CD4-positive, alpha-beta T cell (primary cell): ENCODE measurements around the gene CERK. TPM values are rescaled to one million over a fixed set of nuclear protein-coding genes. Genes with fewer than 3 reads are reported as not detected.
"Not testable (repeated sequence)": the region's sequence is repeated elsewhere in the genome, so short reads cannot be mapped to it uniquely, and the experiment has no call there.

ENCODE experiments used
- ATAC-seq: fragments of 200-7000 bp; cut with Tn5 transposase; one replicate; pipeline ENCODE4 v1.10.0; 2022; ENCODE audit warnings: mild to moderate bottlenecking; ENCODE audit not compliant: poor library complexity
- CTCF ChIA-PET: fragments of 350-600 bp; sonication (Branson Sonifier 250); formaldehyde crosslinking; loops from one replicate; lab custom pipeline; 2021; ENCODE audit warnings: antibody characterized with exemption, inconsistent platforms; lab: Charles Lee
- POLR2A ChIA-PET: fragments of 350-600 bp; sonication (Branson Sonifier 250); formaldehyde crosslinking; loops from one replicate; lab custom pipeline; 2021; ENCODE audit warnings: antibody characterized with exemption, inconsistent platforms; lab: Charles Lee
- DNase-seq, 14 experiments: peaks; one replicate each; pipeline ENCODE4 v3.0.0-alpha.2; 2013 to 2020; ENCODE audit warnings: mixed read lengths in 2 of 14
- H3K27ac ChIP-seq, 2 donors: one replicate each; pipeline versions ENCODE4 v1.5.1 to v1.7.0; 2013; ENCODE audit warnings: low read length in 2 of 2, low read depth in 1 of 2, mild to moderate bottlenecking in 1 of 2
- H3K27me3 ChIP-seq, 2 experiments: 1 replicate in 1 of 2; 2 replicates in 1 of 2; pipeline versions ENCODE4 v1.6.1 to v1.7.0; 2013; ENCODE audit warnings: low read length in 2 of 2, control low read depth in 1 of 2, mild to moderate bottlenecking in 1 of 2, moderate library complexity in 1 of 2; ENCODE audit not compliant: insufficient read depth in 2 of 2, control insufficient read depth in 1 of 2
- H3K36me3 ChIP-seq: one replicate; pipeline ENCODE4 v1.6.1; 2013; ENCODE audit warnings: low read length, control low read depth; ENCODE audit not compliant: insufficient read depth
- H3K4me1 ChIP-seq: one replicate; pipeline ENCODE4 v1.6.1; 2013; ENCODE audit warnings: low read length, control low read depth; ENCODE audit not compliant: insufficient read depth
- H3K4me3 ChIP-seq: one replicate; pipeline ENCODE4 v1.5.1; 2013; ENCODE audit warnings: mild to moderate bottlenecking, low read length, moderate library complexity
- H3K9me3 ChIP-seq, 2 experiments: 1 replicate in 1 of 2; 2 replicates in 1 of 2; pipeline versions ENCODE4 v1.6.1 to v1.7.0; 2013; ENCODE audit warnings: low read length in 2 of 2, mild to moderate bottlenecking in 2 of 2, control low read depth in 1 of 2, moderate library complexity in 1 of 2; ENCODE audit not compliant: control insufficient read depth in 1 of 2, insufficient read depth in 1 of 2
- H3K27ac Mint-ChIP-seq: one replicate; pipeline ENCODE4 v1.8.0; 2020; ENCODE audit warnings: mixed read lengths
- H3K27me3 Mint-ChIP-seq: one replicate; pipeline ENCODE4 v1.8.0; 2021; ENCODE audit warnings: mixed read lengths
- H3K36me3 Mint-ChIP-seq: one replicate; pipeline ENCODE4 v1.8.0; 2021; ENCODE audit warnings: low read depth, mixed read lengths
- H3K4me1 Mint-ChIP-seq: one replicate; pipeline ENCODE4 v1.8.0; 2021; ENCODE audit warnings: low read depth, mixed read lengths
- H3K4me3 Mint-ChIP-seq: one replicate; pipeline ENCODE4 v1.8.0; 2020; ENCODE audit warnings: mild to moderate bottlenecking, mixed read lengths
- H3K9me3 Mint-ChIP-seq: one replicate; pipeline ENCODE4 v1.8.0; 2020; ENCODE audit warnings: mixed read lengths
- CTCF ChIP-seq: fragments of 200-600 bp; IDR thresholded peaks from one replicate; pipeline ENCODE4 v1.8.0; 2022; ENCODE audit warnings: antibody characterized with exemption, mild to moderate bottlenecking
- intact Hi-C, 2 experiments: fragments of 100-400 bp; cut with DNase I in 1 of 2; cut with micrococcal nuclease in 1 of 2; formaldehyde crosslinking; loops; one replicate each; pipeline versions ENCODE4 v1.15.1 to v1.9.0; 2023 to 2025; cut with DNase I, micrococcal nuclease
- total RNA-seq, 174 experiments: library from RNA in 2 of 174; stranded (reverse) in 2 of 174; gene quantifications; one replicate each; pipeline ENCODE4 v1.2.3 and lab custom pipeline; 2021 to 2026

CERK gene
- total RNA-seq, 2 experiments from 2014 or later = 84.6 to 88.5 TPM

GRCh38 chr22:46735747-46736608, 2.1 kb downstream of the CERK start:
- CTCF ChIA-PET = interaction anchor here (0.8 to 3.2 kb wide), 3 partner anchors 23 to 68 kb away, joined by 3 to 18 read pairs (median 4); no protein-coding TSS in a partner anchor
- Mint-ChIP-seq H3K9me3 (no peaks in the 10 kb centered on the region), H3K4me3 (peak overlapping the region; percentile 100), H3K36me3 (peaks cover 37% of the 10 kb centered on the region), H3K27ac (peak overlapping the region; percentile 97), H3K4me1 (peaks cover 70% of the 10 kb centered on the region), H3K27me3 (no peaks in the 10 kb centered on the region)
- Histone ChIP-seq H3K27me3 (no peaks in the 10 kb centered on the region), H3K4me1 (peaks cover 76% of the 10 kb centered on the region), H3K9me3 (no peaks in the 10 kb centered on the region), H3K36me3 (peaks cover 16% of the 10 kb centered on the region), H3K4me3 (peak overlapping the region; percentile 83), H3K27ac (peak overlapping the region; percentile 86 to 89)
- peak in 1 of 14 experiments; percentile 33 for DNase-seq
- no peak for ATAC-seq
- POLR2A ChIA-PET = interaction anchor here (0.9 to 3.9 kb wide), 6 partner anchors 13 to 67 kb away, joined by 3 to 27 read pairs (median 10); partner anchors contain the start of gene TBC1D22A
- TF ChIP-seq CTCF = no peak
- intact Hi-C loops = loop anchor here in 1 of 2 experiments (2.0 kb wide), 1 partner anchor 173 kb away; no protein-coding TSS in a partner anchor

GRCh38 chr22:46734830-46735453, 3.1 kb downstream of the CERK start:
- peaks cover 74% of the 10 kb centered on the region for H3K4me1 Mint-ChIP-seq

DNA sequence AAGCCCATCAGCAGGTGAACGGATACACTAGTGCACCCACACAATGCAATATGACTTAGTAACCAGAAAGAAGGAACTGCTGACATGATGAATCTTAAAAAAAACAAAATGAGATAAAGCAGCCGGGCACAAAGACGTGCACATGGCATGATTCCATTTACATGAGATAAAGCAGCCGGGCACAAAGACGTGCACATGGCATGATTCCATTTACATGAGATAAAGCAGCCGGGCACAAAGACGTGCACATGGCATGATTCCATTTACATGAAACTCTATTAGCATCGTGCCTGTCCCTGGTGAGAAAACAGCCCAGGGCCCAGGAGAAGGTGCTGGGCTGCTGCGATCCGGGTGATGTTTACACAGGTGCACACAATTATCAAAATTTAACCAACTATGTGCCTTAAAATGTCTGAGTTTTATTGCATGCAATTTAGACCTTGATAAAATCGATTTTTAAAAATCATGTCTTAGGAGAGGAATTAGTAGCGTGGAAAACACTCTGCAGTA, 3.8 kb downstream of the CERK start:
- peaks cover 81% of the 10 kb centered on the region for H3K4me1 ChIP-seq
- CTCF ChIA-PET = interaction anchor here (3.2 kb wide), 1 partner anchor 69 kb away, joined by 18 read pairs; no protein-coding TSS in a partner anchor

More at GRCh38 chr22:46734830-46735453, 3.1 kb downstream of the CERK start:
- POLR2A ChIA-PET = interaction anchor here (0.9 to 3.9 kb wide), 5 partner anchors 13 to 68 kb away, joined by 3 to 27 read pairs (median 13); partner anchors contain the start of gene TBC1D22A
- Histone ChIP-seq H3K4me3 (peak overlapping the region; percentile 83), H3K27me3 (no peaks in the 10 kb centered on the region), H3K27ac (peak overlapping the region; percentile 86 to 89), H3K4me1 (peaks cover 81% of the 10 kb centered on the region), H3K36me3 (peaks cover 16% of the 10 kb centered on the region), H3K9me3 (no peaks in the 10 kb centered on the region)
- CTCF ChIA-PET = interaction anchor here (0.8 to 3.2 kb wide), 3 partner anchors 24 to 69 kb away, joined by 3 to 18 read pairs (median 4); no protein-coding TSS in a partner anchor
- peak overlapping the region; percentile 100 for H3K4me3 Mint-ChIP-seq
- TF ChIP-seq CTCF = no peak
- DNase-seq = peak; percentile 49 to 90 (median 72)
- H3K27me3 Mint-ChIP-seq = no peaks in the 10 kb centered on the region
- peak; percentile 19 for ATAC-seq
- intact Hi-C loops = loop anchor here in 1 of 2 experiments (2.0 kb wide), 1 partner anchor 172 kb away; no protein-coding TSS in a partner anchor
- H3K9me3 Mint-ChIP-seq = no peaks in the 10 kb centered on the region
- H3K27ac Mint-ChIP-seq = peak overlapping the region; percentile 97
- H3K36me3 Mint-ChIP-seq = peaks cover 44% of the 10 kb centered on the region

More for the DNA sequence above, 3.8 kb downstream of the CERK start:
- peak overlapping the region; percentile 97 for H3K27ac Mint-ChIP-seq
- not testable (repeated sequence) for DNase-seq, H3K9me3 ChIP-seq, H3K27me3 Mint-ChIP-seq, H3K27me3 ChIP-seq, H3K9me3 Mint-ChIP-seq, ATAC-seq
- POLR2A ChIA-PET = interaction anchor here (2.2 to 3.9 kb wide), 3 partner anchors 15 to 57 kb away, joined by 13 to 27 read pairs (median 19); partner anchors contain the start of gene TBC1D22A
- H3K4me1 Mint-ChIP-seq = peaks cover 72% of the 10 kb centered on the region
- Histone ChIP-seq H3K4me3 (peak overlapping the region; percentile 83), H3K36me3 (peaks cover 16% of the 10 kb centered on the region), H3K27ac (peak overlapping the region; percentile 86 to 89)
- H3K36me3 Mint-ChIP-seq = peaks cover 47% of the 10 kb centered on the region
- peak overlapping the region; percentile 100 for H3K4me3 Mint-ChIP-seq
- intact Hi-C loops = loop anchor here in 1 of 2 experiments (2.0 kb wide), 1 partner anchor 171 kb away; no protein-coding TSS in a partner anchor
